Measurements from ENCODE around the gene UBE2N.

GRCh38 chr12:93381161-93381975 is 60.4 kb downstream of the UBE2N start:
- no peak for TF ChIP-seq CTCF (conservative IDR thresholded peaks at IDR 0.05; ENCODE audit: low read depth, low read length)
- TF ChIP-seq EZH2 (IDR thresholded peaks at IDR 0.05; ENCODE audit: borderline replicate concordance, low read depth, low read length, poor library complexity, severe bottlenecking) = no peak

All from A673 (cell line).